HG03442 (cell line): ENCODE measurements around the gene HOXB13.

Experiments used
- ATAC-seq: cut with Tn5 transposase; IDR thresholded peaks from one replicate; pipeline ENCODE4 v1.9.1; 2021; ENCODE audit warnings: mild to moderate bottlenecking, moderate library complexity; ENCODE audit not compliant: unreplicated experiment

Gene HOXB13

DNA sequence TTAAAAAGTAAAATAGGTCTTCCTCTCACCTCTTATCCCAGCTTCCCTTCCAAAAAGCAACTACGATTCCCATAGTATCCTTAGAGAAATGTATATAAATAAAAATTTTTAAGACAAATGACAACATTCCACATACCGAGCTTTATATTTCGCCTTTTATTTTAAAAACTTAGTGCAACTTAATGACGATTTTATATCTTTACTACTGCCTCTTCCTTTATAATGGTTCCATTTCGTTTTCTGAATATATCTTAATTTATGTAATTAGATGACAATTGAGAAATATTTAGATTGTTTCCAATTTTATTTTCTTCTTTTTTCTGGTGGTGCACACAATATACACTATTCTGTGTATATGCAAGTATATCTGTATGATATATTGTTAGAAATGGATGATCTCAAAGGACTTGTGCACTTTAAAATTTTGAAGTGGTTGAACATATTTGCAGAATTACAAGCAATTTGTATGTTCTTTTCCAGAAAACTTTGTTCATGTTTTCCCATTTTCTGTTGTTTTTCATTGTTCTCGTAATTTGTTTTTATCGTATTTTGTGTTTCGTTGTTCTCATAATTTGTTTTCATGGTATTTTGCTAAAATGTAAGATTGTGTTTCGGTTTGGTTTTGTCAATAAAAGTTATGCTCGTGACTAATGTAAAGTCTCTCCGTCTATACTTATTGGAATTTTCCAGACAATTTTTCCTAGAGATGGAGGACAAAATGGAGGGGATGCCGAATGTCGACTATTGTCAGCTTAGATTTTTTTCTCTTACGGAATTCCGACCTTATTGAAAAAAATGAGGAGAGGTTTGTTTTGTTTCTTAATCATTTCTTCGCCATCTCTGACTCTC, 20.4 kb upstream of the HOXB13 start:
- no peak for ATAC-seq

DNA sequence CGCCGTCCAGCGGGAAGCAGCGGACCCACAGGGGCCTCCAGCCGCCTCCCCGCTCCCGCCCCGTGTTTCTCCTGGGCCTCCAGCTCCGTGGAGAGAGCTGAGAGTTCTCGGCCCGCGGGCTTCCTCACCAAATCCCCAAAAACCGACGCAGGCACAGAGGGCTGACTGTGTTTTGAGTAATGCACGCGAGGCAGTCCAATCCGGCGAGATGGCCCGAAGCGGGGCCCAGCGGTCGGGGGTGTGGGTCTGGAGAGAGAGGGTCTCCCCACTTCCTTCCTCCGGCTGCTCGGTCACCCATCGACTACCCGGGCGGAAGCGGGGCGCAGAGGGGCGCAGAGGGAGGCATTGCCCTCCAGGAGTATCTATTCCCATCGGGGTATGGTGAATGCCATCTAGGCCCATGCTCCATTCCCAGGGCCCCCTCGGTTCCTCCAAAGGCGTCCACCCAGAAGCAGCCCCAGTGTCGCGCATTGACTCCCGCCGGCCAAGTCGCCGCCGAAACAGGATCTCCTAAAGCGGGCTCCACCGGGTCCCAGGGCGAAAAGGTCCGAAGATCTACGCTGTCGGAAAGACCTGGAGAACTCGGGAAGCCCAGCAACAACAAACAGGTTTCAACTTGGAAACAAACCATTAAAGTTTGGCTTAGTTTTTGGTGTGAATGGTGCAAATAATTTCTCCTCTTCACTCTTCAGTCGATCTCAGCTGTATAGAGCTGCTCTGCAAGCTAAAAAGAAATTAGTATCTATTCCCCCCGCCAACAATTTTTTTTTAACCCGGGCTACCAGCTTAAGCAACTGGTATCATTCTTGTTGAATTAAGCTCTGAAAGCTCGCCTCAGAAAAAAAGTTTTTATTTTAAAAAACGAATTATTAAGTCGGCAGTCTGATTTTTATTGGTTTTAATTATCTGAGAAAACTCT, 19.2 kb upstream of the HOXB13 start:
- ATAC-seq = no peak

DNA sequence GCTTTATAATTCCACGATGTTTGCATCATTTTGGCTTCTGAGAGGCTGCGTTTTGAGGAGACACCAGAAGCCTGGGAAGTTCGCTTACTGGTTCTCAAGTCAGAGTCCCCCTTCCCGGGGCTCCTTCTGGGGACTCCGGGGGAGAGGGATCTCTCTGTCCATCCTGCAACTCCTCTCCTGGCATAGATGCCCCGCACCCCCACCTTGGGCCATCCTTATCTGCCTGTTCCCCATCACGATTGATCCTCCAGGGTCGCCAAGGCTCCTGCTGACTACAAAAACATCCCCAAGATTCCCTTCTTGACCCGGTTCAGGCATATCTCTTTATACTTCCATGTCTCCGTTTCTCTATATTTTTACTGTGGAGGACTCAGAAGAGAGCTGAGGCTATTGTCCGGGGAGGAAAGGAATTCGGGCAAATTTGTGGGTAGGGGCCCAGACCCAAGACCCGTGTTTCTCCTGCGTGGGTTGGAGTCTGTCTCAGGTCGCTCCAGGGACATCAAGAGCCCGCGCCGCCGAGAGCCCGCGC, 18.4 kb upstream of the HOXB13 start:
- ATAC-seq = no peak

DNA sequence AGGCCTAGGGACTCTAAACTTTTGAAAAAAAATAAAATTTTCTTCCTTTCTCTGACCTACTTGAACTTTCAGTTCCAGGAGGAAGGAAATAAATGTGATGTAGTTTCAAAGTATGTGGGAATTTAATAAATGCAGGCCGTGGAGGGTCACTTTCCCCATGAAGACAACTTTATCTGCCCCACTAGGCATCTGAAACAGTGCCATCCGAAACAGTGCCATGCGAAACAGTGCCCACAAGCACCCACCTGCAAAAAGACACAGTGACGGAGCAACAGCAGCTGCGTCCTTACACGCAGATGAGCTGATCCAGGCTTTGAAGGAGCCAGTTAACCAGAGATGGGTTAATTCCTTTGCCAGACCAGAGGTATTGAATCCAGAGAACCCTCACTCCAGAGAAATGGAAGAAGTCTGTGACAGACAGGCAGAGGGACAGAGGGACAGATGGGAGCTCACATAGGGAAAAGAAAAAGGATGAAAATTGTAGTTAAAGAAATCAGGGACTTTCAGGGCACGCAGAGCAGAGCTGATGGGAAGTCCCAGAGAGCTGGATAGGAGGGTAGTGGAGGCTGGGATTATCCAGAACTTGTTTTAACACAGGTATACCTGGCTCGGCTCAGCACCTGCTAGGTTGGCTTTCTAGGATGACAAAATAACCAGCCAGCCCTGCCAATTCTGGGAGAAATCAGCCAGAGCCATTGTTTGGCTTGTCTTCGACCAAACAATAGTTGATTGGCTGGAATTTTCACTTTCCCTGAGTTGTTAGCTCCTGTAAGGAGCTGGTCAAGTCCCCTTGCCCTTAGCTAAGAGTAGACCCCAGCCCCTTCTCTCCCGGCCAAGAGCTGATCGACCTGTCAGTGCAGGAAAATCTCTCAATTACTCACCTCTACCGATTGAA, 17.1 kb upstream of the HOXB13 start:
- no peak for ATAC-seq

DNA sequence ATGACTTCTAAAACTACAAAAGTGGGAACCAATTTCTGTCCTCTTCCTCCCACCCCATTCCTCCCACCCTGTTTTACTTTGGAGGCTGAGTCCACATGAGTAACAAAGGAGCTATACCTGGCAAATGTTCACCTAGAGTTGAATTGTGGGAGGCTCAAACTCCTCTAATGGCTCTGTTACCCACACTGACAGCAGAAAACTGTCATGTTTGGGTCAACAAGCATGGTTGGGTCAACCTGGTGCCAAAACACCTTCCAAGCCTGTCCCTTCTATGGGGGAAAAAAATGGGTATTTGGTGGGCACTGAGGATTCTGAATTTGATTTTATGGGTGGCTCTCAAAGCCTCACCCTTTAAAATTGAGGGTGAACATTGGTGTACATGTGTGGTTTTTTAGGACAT, 12.0 kb upstream of the HOXB13 start:
- ATAC-seq = no peak

DNA sequence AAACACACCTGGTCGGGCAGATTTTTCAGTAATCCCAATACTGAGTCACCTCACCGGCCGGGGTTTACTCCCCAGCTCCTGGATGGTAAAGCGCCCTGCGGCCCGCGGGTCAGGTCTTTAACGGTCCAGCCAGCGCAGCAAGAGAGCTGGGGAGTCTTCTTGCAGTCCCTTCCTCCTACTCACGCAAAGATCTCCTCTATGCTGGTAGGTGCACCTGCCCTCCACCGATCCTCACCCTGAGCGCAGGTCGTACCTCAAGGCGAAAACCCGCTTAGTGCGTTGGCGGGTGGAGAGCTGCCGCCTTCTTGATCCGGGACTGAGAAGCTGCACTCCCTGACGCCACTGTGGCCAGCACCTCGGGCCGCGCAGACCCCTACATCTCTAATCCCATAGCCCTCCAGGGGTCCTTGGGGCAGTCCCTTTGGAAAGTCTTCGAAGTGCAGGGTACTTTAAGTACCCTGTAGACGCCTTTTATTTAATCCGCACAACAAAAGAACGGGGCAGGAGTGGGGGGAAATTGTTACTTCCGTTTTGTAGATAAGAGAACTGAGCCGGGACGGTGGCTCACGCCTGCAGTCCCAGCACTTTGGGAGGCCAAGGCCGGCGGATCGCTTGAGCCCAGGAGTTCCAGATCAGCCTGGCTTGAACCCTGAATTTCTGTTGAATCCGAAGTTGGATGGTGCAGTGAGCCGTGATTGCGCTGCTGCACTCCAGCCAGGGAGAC, 10.4 kb upstream of the HOXB13 start:
- ATAC-seq = no peak

DNA sequence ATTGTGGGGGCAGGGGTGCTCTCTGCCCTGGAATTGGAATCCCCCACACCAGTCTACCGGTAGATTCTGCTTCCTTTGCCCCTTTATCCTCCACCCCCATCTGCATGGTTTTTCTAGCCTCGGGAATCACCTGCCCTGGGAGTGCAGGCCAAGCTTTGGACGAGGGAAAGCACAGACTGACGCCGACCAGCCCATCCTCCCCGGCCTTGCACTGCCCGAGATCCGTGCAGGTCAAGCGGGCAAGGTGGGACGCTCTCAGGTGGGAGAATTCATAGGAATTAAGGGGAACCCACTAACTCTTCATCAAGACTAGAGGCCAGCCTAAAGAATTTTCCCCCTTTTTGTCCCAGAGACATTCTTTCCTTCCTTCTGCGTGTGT, 9.9 kb upstream of the HOXB13 start:
- ATAC-seq = no peak

DNA sequence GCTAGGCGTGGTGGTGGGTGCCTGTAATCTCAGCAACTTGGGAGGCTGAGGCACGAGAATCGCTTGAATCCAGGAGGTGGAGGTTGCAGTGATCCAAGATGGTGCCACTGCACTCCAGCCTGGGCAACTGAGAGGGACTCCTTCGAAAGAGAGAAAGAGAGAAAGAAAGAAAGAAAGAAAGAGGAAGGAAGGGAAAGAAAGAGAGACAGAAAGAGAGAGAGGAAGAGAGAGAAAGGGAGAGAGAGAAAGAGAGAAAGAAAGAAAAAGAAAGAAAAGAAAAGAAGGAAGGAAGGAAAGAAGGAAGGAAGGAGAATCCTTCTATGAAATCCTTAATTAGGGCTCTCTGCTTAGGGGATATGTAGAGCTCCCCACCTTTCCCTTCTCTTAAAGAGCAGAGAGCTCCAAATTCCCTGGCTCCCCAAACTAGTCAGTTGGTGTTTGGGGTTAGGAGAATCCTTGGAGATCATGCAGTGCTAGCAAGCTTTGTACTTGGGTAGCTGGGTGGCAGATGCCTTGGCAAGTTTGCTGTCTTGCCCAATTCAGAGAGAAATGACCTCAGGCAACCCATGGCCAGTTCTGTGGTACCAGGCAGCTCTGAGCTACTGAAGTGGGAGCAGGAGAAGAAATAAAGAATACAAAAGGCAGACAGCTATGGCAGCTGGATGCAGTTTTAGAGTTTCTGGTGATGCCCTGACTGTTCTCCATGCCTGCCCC, 8.9 kb upstream of the HOXB13 start:
- ATAC-seq = no peak

DNA sequence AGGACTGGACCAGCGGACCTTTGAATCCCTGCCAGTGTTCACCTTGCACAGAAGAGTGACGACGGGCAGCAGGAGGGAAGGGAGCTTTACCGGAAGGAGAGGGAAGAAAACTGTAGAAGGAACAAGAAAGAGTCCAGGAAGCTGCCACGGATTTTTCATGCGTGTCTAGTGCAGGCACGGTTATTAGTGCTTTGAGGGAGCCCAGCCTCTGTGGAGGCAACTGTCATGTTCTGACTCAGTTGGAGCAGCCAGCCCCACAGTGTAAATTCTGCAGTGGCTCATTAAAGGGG, 6.5 kb upstream of the HOXB13 start:
- no peak for ATAC-seq

DNA sequence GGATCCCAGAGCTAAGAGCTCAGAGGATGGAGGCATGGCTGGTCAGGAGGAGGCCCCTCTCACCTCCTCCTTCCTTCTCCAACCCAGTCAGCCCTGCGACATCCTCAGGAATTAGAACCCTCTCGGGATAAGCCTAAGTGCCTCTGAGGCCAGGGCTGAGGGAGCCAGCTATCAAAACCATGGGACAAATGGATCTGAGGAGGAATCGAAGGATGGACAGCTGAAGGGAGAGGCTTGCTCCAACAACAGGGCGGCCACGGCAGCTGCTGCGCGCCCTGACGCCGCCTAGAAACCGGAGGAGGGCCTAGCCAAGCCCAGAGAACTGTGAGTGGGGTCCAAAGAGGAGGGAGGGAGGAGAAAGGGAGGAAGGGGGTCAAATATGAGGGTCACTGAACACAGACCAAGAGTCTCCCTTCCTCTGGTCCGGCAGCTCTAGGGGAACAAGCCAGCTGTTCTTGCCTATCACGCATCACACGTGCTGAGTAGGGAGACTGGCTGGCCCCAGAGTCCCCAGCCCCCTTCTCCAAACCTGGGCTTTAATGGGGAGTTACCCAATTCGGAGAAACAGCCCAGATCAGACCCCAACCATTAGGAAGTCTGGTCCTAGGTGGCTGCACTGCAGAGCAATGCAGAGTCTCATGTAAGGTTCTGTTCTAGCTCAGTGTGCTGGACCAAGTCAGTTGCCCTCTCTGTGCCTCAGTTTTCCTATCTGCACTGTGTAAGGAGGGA, 5.9 kb upstream of the HOXB13 start:
- no peak for ATAC-seq

DNA sequence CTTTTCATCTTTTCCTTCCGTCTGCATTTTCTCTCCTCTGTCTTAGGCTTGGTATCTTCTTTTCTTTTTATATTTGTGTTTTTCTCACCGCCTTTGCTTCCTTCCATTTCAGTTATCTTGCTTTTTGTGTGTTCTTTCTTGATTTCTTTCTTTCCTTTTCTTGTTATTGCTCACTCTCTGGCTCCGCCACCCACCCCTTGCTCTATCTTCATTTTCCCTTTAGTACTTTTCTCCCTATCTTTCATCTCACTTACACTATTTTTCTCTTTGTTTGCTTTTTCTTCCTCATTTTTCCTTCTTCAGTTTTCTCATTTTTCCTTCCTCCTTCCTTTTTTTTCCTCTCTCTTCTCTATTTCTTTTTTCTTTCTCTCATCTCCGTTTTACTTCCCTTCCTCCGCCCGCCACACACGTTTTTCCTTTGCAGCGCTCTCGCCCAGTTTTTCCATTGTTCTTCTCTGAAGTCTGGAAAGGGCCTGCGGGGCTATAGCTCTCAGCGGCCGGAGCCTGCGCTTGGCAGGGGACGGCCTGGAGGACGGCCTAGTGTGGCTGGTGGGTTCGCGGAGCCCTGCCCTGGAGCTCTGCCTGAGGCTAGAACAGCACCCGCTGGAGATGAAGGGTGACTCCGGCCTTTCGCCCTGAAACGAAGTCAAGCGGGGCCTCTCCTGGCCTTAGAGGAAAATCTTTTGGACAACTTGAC, 5.2 kb upstream of the HOXB13 start:
- no peak for ATAC-seq

DNA sequence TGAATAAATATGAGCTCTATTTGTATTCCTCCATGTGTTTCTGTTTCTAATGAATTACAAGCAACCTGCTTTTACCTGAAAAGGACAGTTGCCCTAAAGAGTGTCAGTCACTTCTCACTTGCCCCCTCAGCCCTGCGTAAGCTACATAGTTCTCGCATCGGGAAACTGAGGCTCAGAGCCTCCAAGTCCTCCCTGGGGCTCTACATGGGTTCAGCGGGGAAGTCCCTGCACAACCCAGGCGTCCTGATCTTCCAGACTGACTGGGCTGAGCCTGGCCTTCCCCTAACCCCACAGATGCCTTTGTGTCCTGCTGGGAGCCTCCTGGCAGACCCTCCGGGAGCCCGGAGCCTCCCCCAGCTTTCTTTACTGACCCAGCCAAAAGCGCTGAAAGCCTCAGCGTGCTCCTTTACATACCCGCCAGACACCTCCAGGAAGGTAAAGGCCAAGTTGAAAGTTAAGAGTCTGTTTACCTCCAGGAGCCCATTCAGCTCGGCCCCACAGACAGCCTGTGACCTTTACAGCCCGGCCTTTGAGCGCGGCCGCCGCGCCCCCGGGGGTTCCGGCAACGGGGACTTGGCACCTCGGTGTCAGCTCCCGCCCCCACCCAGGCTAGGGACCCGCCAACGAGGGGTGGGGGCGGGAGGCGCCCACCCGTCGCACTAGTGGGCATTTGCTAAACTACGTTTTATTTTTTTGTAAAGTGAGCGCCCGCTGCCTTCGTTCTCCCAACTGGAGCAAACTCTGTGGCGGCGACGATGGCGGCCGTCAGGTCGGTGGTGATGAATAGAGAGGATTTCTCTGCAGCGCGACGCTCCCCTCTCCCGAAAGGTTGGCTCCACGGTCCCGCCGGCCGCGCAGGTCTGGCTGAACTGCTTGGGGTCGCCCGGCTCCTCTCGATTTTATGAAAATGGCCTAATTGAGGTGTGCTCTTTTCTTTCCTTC, 4.4 kb upstream of the HOXB13 start:
- no peak for ATAC-seq

DNA sequence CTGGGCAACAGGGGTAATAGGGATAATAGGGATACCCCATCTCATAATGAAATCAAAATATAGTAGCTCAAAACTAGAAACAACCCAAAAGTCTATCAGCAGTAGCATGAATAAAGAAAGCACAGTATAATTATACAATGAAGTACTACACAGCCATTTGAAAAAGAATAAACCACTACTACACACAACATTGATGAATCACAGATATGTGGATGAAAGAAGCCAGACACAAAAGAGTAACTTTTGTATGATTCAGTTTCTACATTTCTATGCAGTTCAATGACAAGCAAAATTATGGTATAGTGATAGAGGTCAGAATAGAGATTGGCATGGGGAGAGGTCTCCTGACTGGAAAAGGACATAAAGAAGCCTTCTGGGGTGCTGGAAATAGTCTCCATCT, 2.8 kb upstream of the HOXB13 start:
- ATAC-seq = no peak

DNA sequence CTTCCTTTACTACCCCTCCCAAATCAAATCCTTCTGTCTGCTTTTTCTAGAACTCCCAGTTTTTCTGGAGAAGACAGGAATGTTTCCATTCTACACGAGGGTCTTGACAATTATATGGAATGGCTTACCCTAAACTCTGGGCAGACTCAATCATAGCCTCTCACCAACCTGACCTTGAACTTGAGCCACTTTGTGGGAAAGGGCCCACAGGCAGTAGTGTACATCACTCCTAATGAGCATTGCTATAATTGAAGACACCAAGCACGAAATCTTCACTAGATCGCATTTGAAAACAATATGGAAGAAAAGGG, 1.6 kb upstream of the HOXB13 start:
- no peak for ATAC-seq

DNA sequence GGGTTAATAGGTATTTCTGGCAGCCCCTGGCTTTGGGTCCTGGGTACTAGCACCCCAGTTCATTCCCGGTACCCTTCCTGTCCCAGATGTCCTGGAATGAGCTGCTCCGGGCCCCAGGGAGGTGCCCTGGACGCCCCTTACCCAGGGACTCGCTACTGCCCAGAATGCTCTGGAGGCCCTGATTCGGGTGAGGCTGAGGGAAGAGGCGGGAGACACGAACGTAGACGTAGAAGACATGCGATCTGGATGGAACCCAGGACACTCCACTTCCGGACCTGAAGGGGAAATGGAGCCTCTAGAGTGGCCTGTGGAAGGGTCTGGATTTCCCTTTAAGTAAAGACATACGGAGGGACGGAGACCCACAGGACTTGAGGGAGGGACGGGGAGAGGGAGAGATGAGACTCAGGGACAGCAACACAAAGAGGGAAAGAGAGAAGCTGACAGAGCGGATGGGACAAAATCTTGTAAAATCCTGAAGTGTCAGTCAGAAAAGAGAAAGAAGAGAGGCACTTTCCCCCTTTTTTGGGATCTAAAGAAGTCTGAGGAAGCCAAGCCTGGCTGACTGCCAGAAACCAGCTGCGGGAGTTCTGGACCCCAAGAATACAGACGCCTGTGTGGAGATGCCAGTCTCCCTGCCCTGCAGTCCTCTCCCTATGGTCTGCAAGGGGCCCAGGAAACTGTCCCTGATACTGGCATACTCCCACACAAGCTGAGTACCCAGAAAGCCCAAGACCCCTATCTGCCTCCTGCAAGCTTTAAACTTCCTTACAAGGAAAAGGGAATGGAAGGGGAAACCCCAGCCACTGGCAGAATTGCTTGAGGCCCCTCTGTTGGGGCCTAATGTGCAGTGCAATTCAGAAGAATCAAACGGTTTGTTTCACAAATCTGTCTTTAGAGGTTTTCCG, 1.0 kb upstream of the HOXB13 start:
- ATAC-seq = no peak

DNA sequence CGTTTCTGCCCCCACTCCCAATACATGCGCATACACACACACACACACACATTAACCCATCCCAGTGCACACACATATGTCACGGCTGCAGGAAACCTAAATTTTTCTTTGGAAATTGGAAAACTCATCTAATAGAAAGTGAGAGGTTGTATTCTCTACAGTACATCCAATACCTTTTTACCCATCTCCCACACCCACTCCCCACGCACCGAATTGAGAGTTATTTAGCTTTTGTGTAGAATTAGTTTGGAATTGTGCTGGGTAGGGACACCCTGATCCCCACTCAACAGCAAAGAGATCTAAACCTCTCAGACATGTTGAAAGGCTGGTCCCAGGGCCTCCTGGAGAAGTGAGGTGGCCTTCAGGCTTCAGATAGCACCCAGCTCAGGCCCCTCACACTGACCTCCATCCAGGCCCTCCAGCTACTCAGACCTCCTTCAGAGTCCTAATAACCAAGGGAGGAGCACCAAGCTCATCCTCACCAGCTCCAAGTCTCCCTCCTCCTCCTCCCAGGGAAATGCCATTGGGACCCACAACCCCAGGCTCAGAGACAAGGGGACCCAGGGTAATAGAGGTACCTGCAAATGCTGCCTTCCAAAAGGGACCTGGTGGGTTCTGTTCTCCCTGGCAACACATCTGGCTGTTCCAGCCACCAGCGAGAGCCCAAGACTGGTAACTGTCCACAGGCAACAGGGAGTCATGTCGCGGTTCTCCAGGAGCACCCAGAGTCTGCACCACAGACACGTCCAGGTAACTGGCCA, 955 bp downstream of the HOXB13 start:
- no peak for ATAC-seq
